Parathyroid adenoma (tissue), 2 donors: ENCODE results near the gene SPSB3.

Experiments
- H2AFZ ChIP-seq: fragments of 300-600 bp; sonication (generic); one replicate; pipeline ENCODE4 v1.7.0; 2017; ENCODE audit warnings: antibody characterized with exemption, mild to moderate bottlenecking
- H3K27ac ChIP-seq: fragments of 300-600 bp; sonication (generic); one replicate; pipeline ENCODE4 v1.7.0; 2017
- H3K27me3 ChIP-seq: fragments of 300-600 bp; sonication (generic); one replicate; pipeline ENCODE4 v1.7.0; 2017; ENCODE audit warnings: low read length; ENCODE audit not compliant: control insufficient read depth, insufficient read depth
- H3K36me3 ChIP-seq: fragments of 300-600 bp; sonication (generic); one replicate; pipeline ENCODE4 v1.7.0; 2017; ENCODE audit warnings: low read length; ENCODE audit not compliant: control insufficient read depth, insufficient read depth
- H3K4me1 ChIP-seq: fragments of 300-600 bp; sonication (generic); one replicate; pipeline ENCODE4 v1.7.0; 2017; ENCODE audit warnings: control low read depth
- H3K4me2 ChIP-seq: fragments of 300-600 bp; sonication (generic); one replicate; pipeline ENCODE4 v1.7.0; 2017; ENCODE audit warnings: low read length
- H3K4me3 ChIP-seq: fragments of 300-600 bp; sonication (generic); one replicate; pipeline ENCODE4 v1.7.0; 2017; ENCODE audit warnings: low read depth, low read length
- H3K79me2 ChIP-seq: fragments of 300-600 bp; sonication (generic); one replicate; pipeline ENCODE4 v1.7.0; 2017; ENCODE audit warnings: control low read depth
- H3K9ac ChIP-seq: fragments of 300-600 bp; sonication (generic); one replicate; pipeline ENCODE4 v1.7.0; 2017; ENCODE audit warnings: mild to moderate bottlenecking
- H3K9me3 ChIP-seq: fragments of 300-600 bp; sonication (generic); one replicate; pipeline ENCODE4 v1.7.0; 2017; ENCODE audit warnings: low read length; ENCODE audit not compliant: control insufficient read depth
- TF ChIP-seq, protein P1 (sequence below): fragments of 300-600 bp; sonication (generic); IDR thresholded peaks from one replicate; pipeline ENCODE4 v1.7.0; 2017; ENCODE audit warnings: antibody characterized with exemption, mild to moderate bottlenecking
- donor health status: primary hyperparathyroidism.

SPSB3 gene

DNA sequence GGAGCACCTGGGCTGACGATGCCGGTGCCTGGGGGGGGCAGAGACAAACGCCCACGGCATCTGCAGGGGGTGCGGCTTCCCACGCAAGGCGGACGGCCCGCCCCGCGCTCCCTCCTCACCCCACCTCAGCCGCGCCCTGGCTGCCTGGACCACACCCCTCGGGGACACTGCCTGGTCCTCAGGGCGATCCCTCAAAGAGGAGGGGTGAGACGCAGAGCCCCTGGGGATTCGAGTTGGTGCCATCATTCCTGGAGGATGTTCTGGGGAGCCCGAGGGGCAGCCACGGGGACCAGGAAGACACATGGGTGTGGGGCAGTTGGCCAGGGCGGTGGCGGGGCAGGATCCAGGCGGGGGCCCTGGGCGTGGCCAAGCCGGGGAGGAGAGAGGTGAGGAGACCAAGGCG lies 7.3 kb upstream of the SPSB3 start:
- Histone ChIP-seq H3K36me3 (no peaks in the 10 kb centered on the region), H3K9me3 (no peaks in the 10 kb centered on the region), H3K27ac (no peak overlapping the region), H3K4me3 (no peak overlapping the region), H3K9ac (no peak overlapping the region), H3K4me2 (no peak overlapping the region), H2AFZ (no peak overlapping the region), H3K27me3 (no peaks in the 10 kb centered on the region), H3K4me1 (no peaks in the 10 kb centered on the region), H3K79me2 (peaks cover 21% of the 10 kb centered on the region)
- TF ChIP-seq, protein P1, sequence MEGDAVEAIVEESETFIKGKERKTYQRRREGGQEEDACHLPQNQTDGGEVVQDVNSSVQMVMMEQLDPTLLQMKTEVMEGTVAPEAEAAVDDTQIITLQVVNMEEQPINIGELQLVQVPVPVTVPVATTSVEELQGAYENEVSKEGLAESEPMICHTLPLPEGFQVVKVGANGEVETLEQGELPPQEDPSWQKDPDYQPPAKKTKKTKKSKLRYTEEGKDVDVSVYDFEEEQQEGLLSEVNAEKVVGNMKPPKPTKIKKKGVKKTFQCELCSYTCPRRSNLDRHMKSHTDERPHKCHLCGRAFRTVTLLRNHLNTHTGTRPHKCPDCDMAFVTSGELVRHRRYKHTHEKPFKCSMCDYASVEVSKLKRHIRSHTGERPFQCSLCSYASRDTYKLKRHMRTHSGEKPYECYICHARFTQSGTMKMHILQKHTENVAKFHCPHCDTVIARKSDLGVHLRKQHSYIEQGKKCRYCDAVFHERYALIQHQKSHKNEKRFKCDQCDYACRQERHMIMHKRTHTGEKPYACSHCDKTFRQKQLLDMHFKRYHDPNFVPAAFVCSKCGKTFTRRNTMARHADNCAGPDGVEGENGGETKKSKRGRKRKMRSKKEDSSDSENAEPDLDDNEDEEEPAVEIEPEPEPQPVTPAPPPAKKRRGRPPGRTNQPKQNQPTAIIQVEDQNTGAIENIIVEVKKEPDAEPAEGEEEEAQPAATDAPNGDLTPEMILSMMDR, result no peak

DNA sequence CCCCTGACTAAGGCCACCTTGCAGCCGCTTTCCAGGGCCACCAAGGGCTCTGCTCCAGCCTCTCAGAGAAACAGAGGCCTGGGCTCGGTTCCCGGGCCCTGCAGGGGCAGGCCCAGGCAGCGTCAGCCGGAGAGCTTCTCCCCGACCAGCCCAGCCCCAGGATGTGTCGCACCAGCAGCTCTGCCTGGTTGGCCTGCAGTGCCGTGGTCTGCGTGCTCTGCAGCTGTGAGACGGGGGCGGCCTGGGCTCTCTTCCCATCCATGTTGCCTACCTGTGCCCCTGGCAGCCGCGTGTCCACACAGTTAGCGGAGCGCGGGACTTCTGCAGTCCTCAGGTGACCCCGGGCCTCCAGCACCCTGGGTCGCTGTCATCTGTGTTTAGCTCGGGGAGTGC lies 6.3 kb upstream of the SPSB3 start:
- Histone ChIP-seq H3K27me3 (no peaks in the 10 kb centered on the region), H3K36me3 (no peaks in the 10 kb centered on the region), H3K27ac (no peak overlapping the region), H3K79me2 (peaks cover 29% of the 10 kb centered on the region), H3K4me2 (no peak overlapping the region), H3K9ac (no peak overlapping the region), H3K9me3 (no peaks in the 10 kb centered on the region), H2AFZ (no peak overlapping the region), H3K4me1 (no peaks in the 10 kb centered on the region), H3K4me3 (no peak overlapping the region)
- TF ChIP-seq, protein P1, result no peak

DNA sequence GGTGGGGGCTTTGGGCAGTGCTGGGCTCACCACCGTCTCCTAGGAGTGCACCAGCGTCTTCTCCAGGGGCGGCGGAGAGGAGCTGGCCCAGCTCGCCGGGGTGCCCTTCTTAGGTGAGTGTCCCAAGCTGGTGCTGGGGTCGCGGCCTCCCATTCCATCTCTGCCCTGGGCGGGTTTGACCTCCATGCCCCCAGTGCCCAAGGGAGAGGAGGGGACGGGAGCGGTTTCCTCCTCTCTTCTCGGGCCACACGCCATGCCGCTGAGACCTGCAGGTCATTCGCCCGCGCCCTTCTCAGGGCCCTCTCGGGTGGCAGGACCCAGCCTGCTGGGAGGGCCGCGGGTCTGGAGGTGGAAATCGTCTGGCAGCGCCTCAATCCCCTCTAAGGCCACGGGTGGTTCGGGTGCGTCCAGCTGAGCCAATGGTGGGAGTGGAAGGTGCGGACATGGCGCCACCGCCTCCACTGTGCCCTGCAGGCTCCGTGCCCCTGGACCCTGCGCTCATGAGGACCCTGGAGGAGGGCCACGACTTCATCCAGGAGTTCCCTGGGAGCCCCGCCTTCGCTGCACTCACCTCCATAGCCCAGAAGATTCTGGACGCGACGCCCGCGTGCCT lies 5.8 kb upstream of the SPSB3 start:
- Histone ChIP-seq H3K36me3 (no peaks in the 10 kb centered on the region), H3K27ac (no peak overlapping the region), H3K9ac (no peak overlapping the region), H3K9me3 (no peaks in the 10 kb centered on the region), H3K79me2 (peaks cover 29% of the 10 kb centered on the region), H3K4me3 (no peak overlapping the region), H3K27me3 (no peaks in the 10 kb centered on the region), H3K4me2 (no peak overlapping the region), H2AFZ (no peak overlapping the region), H3K4me1 (no peaks in the 10 kb centered on the region)
- TF ChIP-seq, protein P1, result no peak

DNA sequence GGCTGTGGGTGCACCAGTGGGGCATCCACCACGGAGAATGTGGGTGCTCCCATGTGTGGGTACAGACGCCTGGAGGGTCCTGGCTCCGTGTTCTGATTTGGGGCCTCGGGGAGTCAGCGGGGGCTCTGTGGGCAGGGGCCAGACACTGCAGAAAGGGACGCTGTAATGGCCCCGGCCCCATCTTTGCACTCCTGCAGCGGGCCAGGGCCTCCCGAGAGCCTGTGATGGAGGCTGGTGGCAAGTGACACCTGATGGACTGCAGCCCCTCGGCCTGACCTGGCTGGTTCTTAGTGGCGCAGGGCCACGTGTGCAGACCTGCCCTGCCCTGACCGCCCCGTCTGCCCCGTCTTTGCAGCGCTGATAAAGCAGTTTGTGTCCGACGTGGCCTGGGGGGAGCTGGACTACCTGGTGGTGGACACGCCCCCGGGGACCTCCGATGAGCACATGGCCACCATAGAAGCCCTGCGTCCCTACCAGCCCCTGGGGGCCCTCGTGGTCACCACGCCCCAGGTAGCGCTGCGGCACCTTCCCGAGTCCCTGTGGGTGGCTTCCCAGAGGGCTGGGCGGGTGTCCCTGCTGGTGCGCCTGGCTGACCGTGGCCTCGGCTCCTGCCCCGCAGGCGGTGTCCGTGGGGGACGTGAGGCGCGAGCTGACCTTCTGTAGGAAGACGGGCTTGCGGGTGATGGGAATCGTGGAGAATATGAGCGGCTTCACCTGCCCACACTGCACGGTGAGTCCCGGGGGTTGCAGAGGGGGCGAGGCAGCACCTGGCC lies 5.1 kb upstream of the SPSB3 start:
- Histone ChIP-seq H3K4me2 (no peak overlapping the region), H3K27ac (no peak overlapping the region), H3K36me3 (no peaks in the 10 kb centered on the region), H3K27me3 (no peaks in the 10 kb centered on the region), H3K4me1 (no peaks in the 10 kb centered on the region), H3K9ac (no peak overlapping the region), H3K79me2 (peaks cover 29% of the 10 kb centered on the region), H3K4me3 (no peak overlapping the region), H2AFZ (no peak overlapping the region), H3K9me3 (no peaks in the 10 kb centered on the region)
- TF ChIP-seq, protein P1, result no peak

DNA sequence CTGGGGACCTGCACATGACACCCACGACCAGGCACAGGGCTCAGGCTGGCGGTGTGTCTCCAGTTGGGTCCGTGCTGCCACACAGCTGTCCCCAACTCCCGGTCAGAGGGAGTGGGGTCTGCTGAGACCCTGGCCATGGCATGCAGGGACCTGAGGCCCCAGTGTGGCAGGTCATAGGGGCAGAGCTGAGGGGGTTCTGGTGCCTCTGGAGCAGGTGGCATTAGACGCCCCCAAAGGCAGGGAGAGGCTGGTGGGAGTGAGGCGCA lies 4.6 kb upstream of the SPSB3 start:
- TF ChIP-seq, protein P1, result no peak
- H3K4me2 ChIP-seq, result no peak overlapping the region
- H3K27ac ChIP-seq, result no peak overlapping the region
- no peak overlapping the region for H2AFZ ChIP-seq
- no peaks in the 10 kb centered on the region for H3K27me3 ChIP-seq
- no peak overlapping the region for H3K9ac ChIP-seq
- H3K9me3 ChIP-seq, result no peaks in the 10 kb centered on the region
- H3K4me3 ChIP-seq, result no peak overlapping the region
- H3K36me3 ChIP-seq, result no peaks in the 10 kb centered on the region
- peaks cover 29% of the 10 kb centered on the region for H3K79me2 ChIP-seq
- no peaks in the 10 kb centered on the region for H3K4me1 ChIP-seq
